HG02623 (cell line): Measurements from ENCODE around the gene H3-3A.

Experiments
- ATAC-seq: cut with Tn5 transposase; IDR thresholded peaks from one replicate; pipeline ENCODE4 v1.9.1; 2021; ENCODE audit warnings: moderate library complexity; ENCODE audit not compliant: unreplicated experiment

The H3-3A gene

GRCh38 chr1:226052061-226052460 is 10.5 kb upstream of the H3-3A start:
- no peak for ATAC-seq

GRCh38 chr1:226054519-226055327 is 7.8 kb upstream of the H3-3A start:
- ATAC-seq = no peak

GRCh38 chr1:226059709-226060108 is 2.8 kb upstream of the H3-3A start:
- ATAC-seq = no peak

GRCh38 chr1:226060427-226060826 is 2.1 kb upstream of the H3-3A start:
- no peak for ATAC-seq

GRCh38 chr1:226061068-226061840 is 1.3 kb upstream of the H3-3A start:
- ATAC-seq = no peak

- peak; percentile 41 for ATAC-seq
These were observed 517 bp upstream of the H3-3A start for GRCh38 chr1:226061841-226062557.

- peak; percentile 5 for ATAC-seq
These were observed 884 bp downstream of the H3-3A start for GRCh38 chr1:226063224-226063976.

- no peak for ATAC-seq
These were observed 1.7 kb downstream of the H3-3A start for GRCh38 chr1:226063977-226064815.

- ATAC-seq = no peak
These were observed 2.3 kb downstream of the H3-3A start for GRCh38 chr1:226064816-226065248.

- no peak for ATAC-seq
These were observed 4.0 kb downstream of the H3-3A start for GRCh38 chr1:226066415-226067078.

GRCh38 chr1:226069811-226070489 is 7.4 kb downstream of the H3-3A start:
- ATAC-seq = no peak

GRCh38 chr1:226072347-226072746 is 9.8 kb downstream of the H3-3A start:
- ATAC-seq = no peak

GRCh38 chr1:226073184-226073950 is 10.9 kb downstream of the H3-3A start:
- no peak for ATAC-seq

GRCh38 chr1:226074046-226074445 is 11.5 kb downstream of the H3-3A start:
- no peak for ATAC-seq

- no peak for ATAC-seq
These were observed 13.9 kb downstream of the H3-3A start for GRCh38 chr1:226076378-226076777.

- no peak for ATAC-seq
These were observed 15.9 kb downstream of the H3-3A start for GRCh38 chr1:226078374-226078773.

GRCh38 chr1:226082587-226082917 is 20.0 kb downstream of the H3-3A start:
- ATAC-seq = no peak

- peak; percentile 1 for ATAC-seq
These were observed 20.4 kb downstream of the H3-3A start for GRCh38 chr1:226082959-226083301.
